HEK293 (cell line): Measurements from ENCODE around the gene MMRN2.

Source experiments
- GLI2 ChIP-seq: fragments of 450-650 bp; formaldehyde crosslinking; IDR thresholded peaks from 2 replicates; pipeline ENCODE4; 2017; ENCODE audit warnings: missing biosample characterization, missing genetic modification characterization, low read depth, borderline replicate concordance
- KLF7 ChIP-seq: fragments of 450-650 bp; formaldehyde crosslinking; IDR thresholded peaks from 2 replicates; pipeline ENCODE4 v1.5.1; 2016; ENCODE audit warnings: missing biosample characterization, missing genetic modification characterization, borderline replicate concordance
- TCF7L2 ChIP-seq: IDR thresholded peaks from 2 replicates; pipeline ENCODE4 v1.6.1; 2011; ENCODE audit warnings: low read depth, mild to moderate bottlenecking, inconsistent platforms, low read length, moderate library complexity, borderline replicate concordance
- ZBTB8A ChIP-seq: fragments of 450-650 bp; formaldehyde crosslinking; IDR thresholded peaks from 2 replicates; pipeline ENCODE4 v1.5.1; 2016; ENCODE audit warnings: missing biosample characterization, missing genetic modification characterization
- ZFHX2 ChIP-seq: fragments of 450-650 bp; formaldehyde crosslinking; conservative IDR thresholded peaks from 2 replicates; pipeline ENCODE4 v1.5.1; 2016; ENCODE audit warnings: missing biosample characterization, missing genetic modification characterization
- ZNF121 ChIP-seq: fragments of 450-650 bp; formaldehyde crosslinking; IDR thresholded peaks from 2 replicates; pipeline ENCODE4 v1.5.1; 2016; ENCODE audit warnings: missing biosample characterization, missing genetic modification characterization
- ZNF24 ChIP-seq: fragments of 450-650 bp; formaldehyde crosslinking; IDR thresholded peaks from 2 replicates; pipeline ENCODE4 v1.5.1; 2016; ENCODE audit warnings: missing biosample characterization, missing genetic modification characterization
- ZNF335 ChIP-seq: fragments of 450-650 bp; formaldehyde crosslinking; conservative IDR thresholded peaks from 2 replicates; pipeline ENCODE4 v1.5.1; 2016; ENCODE audit warnings: missing biosample characterization, missing genetic modification characterization
- ZNF423 ChIP-seq: fragments of 450-650 bp; formaldehyde crosslinking; IDR thresholded peaks from 2 replicates; pipeline ENCODE4 v1.5.1; 2016; ENCODE audit warnings: missing biosample characterization, missing genetic modification characterization
- ZNF654 ChIP-seq: fragments of 450-650 bp; formaldehyde crosslinking; IDR thresholded peaks from 2 replicates; pipeline ENCODE4 v1.5.1; 2016; ENCODE audit warnings: low read depth, missing biosample characterization, missing genetic modification characterization
- TF ChIP-seq, protein P1 (sequence below): fragments of 450-650 bp; formaldehyde crosslinking; IDR thresholded peaks from 2 replicates; pipeline ENCODE4 v1.5.1; 2016; ENCODE audit warnings: missing biosample characterization, missing genetic modification characterization
- TF ChIP-seq, protein P2 (sequence below): fragments of 450-650 bp; formaldehyde crosslinking; conservative IDR thresholded peaks from 2 replicates; pipeline ENCODE4 v1.5.1; 2016; ENCODE audit warnings: low read depth, missing biosample characterization, missing genetic modification characterization
- TF ChIP-seq, protein P3 (sequence below): fragments of 450-650 bp; formaldehyde crosslinking; IDR thresholded peaks from 2 replicates; pipeline ENCODE4 v1.5.1; 2016; ENCODE audit warnings: missing biosample characterization, missing genetic modification characterization
- TF ChIP-seq, protein P4 (sequence below): fragments of 450-650 bp; formaldehyde crosslinking; IDR thresholded peaks from 2 replicates; pipeline ENCODE4 v1.5.1; 2016; ENCODE audit warnings: missing biosample characterization, missing genetic modification characterization

DNA sequence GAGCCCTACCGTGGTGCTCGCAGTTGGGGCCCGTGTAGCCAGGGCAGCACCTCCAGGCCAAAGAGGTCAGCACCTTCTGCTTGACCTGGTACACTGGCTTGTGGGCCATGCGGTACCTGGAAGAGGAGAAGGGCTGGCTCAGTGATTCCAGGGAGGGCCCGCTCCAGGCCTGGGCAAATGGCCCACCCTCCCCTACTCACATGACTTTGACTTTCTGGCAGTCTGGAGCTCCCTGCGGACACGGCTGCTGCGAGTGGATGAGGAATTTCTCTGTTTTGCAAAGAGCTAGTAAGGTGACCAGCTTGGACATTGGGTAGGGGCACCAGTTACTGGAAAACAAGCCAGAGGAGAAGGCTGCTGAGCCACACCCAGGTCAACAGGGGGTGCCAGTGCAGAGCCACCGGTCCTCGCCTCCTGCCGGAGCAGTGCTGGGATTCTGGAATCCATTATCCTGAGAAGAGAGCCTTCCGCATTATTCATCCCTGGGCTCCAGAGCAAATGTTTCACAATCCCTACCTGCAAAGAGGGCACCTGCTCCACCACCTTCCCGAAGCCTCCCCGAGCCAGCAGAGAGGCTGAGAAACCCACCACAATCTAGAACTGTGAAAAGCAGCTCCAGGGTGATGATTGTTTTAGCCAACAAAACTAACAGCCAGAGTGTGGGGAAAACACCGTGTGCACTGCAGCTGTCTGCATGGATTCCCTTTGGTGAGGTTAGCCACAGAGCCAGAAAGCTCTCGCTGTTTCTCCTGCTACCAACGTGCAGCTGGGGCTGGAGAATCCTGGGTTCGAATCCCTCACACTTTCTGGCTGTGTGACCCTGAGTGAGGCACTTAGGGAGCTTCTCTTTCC is 11.8 kb downstream of the MMRN2 start:
- TF ChIP-seq, protein P1, sequence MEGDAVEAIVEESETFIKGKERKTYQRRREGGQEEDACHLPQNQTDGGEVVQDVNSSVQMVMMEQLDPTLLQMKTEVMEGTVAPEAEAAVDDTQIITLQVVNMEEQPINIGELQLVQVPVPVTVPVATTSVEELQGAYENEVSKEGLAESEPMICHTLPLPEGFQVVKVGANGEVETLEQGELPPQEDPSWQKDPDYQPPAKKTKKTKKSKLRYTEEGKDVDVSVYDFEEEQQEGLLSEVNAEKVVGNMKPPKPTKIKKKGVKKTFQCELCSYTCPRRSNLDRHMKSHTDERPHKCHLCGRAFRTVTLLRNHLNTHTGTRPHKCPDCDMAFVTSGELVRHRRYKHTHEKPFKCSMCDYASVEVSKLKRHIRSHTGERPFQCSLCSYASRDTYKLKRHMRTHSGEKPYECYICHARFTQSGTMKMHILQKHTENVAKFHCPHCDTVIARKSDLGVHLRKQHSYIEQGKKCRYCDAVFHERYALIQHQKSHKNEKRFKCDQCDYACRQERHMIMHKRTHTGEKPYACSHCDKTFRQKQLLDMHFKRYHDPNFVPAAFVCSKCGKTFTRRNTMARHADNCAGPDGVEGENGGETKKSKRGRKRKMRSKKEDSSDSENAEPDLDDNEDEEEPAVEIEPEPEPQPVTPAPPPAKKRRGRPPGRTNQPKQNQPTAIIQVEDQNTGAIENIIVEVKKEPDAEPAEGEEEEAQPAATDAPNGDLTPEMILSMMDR, result no peak
- TF ChIP-seq, protein P2, sequence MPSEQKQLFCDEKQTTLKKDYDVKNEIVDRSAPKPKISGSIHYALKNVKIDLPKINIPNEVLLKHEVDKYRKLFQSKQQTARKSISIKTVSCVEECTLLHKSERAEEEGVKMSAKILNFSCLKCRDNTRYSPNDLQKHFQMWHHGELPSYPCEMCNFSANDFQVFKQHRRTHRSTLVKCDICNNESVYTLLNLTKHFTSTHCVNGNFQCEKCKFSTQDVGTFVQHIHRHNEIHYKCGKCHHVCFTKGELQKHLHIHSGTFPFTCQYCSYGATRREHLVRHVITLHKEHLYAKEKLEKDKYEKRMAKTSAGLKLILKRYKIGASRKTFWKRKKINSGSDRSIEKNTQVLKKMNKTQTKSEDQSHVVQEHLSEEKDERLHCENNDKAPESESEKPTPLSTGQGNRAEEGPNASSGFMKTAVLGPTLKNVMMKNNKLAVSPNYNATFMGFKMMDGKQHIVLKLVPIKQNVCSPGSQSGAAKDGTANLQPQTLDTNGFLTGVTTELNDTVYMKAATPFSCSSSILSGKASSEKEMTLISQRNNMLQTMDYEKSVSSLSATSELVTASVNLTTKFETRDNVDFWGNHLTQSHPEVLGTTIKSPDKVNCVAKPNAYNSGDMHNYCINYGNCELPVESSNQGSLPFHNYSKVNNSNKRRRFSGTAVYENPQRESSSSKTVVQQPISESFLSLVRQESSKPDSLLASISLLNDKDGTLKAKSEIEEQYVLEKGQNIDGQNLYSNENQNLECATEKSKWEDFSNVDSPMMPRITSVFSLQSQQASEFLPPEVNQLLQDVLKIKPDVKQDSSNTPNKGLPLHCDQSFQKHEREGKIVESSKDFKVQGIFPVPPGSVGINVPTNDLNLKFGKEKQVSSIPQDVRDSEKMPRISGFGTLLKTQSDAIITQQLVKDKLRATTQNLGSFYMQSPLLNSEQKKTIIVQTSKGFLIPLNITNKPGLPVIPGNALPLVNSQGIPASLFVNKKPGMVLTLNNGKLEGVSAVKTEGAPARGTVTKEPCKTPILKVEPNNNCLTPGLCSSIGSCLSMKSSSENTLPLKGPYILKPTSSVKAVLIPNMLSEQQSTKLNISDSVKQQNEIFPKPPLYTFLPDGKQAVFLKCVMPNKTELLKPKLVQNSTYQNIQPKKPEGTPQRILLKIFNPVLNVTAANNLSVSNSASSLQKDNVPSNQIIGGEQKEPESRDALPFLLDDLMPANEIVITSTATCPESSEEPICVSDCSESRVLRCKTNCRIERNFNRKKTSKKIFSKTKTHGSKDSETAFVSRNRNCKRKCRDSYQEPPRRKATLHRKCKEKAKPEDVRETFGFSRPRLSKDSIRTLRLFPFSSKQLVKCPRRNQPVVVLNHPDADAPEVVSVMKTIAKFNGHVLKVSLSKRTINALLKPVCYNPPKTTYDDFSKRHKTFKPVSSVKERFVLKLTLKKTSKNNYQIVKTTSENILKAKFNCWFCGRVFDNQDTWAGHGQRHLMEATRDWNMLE, result no peak
- TF ChIP-seq, protein P3, sequence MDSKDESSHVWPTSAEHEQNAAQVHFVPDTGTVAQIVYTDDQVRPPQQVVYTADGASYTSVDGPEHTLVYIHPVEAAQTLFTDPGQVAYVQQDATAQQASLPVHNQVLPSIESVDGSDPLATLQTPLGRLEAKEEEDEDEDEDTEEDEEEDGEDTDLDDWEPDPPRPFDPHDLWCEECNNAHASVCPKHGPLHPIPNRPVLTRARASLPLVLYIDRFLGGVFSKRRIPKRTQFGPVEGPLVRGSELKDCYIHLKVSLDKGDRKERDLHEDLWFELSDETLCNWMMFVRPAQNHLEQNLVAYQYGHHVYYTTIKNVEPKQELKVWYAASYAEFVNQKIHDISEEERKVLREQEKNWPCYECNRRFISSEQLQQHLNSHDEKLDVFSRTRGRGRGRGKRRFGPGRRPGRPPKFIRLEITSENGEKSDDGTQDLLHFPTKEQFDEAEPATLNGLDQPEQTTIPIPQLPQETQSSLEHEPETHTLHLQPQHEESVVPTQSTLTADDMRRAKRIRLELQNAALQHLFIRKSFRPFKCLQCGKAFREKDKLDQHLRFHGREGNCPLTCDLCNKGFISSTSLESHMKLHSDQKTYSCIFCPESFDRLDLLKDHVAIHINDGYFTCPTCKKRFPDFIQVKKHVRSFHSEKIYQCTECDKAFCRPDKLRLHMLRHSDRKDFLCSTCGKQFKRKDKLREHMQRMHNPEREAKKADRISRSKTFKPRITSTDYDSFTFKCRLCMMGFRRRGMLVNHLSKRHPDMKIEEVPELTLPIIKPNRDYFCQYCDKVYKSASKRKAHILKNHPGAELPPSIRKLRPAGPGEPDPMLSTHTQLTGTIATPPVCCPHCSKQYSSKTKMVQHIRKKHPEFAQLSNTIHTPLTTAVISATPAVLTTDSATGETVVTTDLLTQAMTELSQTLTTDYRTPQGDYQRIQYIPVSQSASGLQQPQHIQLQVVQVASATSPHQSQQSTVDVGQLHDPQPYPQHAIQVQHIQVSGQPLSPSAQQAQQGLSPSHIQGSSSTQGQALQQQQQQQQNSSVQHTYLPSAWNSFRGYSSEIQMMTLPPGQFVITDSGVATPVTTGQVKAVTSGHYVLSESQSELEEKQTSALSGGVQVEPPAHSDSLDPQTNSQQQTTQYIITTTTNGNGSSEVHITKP, result no peak
- no peak for TF ChIP-seq ZNF335
- no peak for TF ChIP-seq ZNF423 (tag by site-specific recombination)
- TF ChIP-seq, protein P4, sequence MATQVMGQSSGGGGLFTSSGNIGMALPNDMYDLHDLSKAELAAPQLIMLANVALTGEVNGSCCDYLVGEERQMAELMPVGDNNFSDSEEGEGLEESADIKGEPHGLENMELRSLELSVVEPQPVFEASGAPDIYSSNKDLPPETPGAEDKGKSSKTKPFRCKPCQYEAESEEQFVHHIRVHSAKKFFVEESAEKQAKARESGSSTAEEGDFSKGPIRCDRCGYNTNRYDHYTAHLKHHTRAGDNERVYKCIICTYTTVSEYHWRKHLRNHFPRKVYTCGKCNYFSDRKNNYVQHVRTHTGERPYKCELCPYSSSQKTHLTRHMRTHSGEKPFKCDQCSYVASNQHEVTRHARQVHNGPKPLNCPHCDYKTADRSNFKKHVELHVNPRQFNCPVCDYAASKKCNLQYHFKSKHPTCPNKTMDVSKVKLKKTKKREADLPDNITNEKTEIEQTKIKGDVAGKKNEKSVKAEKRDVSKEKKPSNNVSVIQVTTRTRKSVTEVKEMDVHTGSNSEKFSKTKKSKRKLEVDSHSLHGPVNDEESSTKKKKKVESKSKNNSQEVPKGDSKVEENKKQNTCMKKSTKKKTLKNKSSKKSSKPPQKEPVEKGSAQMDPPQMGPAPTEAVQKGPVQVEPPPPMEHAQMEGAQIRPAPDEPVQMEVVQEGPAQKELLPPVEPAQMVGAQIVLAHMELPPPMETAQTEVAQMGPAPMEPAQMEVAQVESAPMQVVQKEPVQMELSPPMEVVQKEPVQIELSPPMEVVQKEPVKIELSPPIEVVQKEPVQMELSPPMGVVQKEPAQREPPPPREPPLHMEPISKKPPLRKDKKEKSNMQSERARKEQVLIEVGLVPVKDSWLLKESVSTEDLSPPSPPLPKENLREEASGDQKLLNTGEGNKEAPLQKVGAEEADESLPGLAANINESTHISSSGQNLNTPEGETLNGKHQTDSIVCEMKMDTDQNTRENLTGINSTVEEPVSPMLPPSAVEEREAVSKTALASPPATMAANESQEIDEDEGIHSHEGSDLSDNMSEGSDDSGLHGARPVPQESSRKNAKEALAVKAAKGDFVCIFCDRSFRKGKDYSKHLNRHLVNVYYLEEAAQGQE (tag by site-specific recombination), result no peak
- no peak for TF ChIP-seq ZFHX2 (tag by site-specific recombination)
- TF ChIP-seq ZNF654 (tag by site-specific recombination), result peak; percentile 28
- TF ChIP-seq GLI2 (tag by site-specific recombination), result no peak
- TF ChIP-seq ZNF24 (tag by site-specific recombination), result no peak
- no peak for TF ChIP-seq ZBTB8A (tag by site-specific recombination)
- no peak for TF ChIP-seq KLF7 (tag by site-specific recombination)
- TF ChIP-seq ZNF121 (tag by site-specific recombination), result no peak
- no peak for TF ChIP-seq TCF7L2
